HUES6 (cell line): Measurements from ENCODE around the gene CLVS2.

ENCODE experiments used
- H3K27ac ChIP-seq: 2 replicates; pipeline ENCODE4 v1.7.0; 2013; ENCODE audit warnings: low read depth, mild to moderate bottlenecking, low read length, inconsistent platforms
- H3K27me3 ChIP-seq: 2 replicates; pipeline ENCODE4 v1.6.1; 2013; ENCODE audit warnings: low read length; ENCODE audit not compliant: control insufficient read depth, insufficient read depth
- H3K36me3 ChIP-seq: 2 replicates; pipeline ENCODE4 v1.6.1; 2013; ENCODE audit warnings: low read length; ENCODE audit not compliant: control insufficient read depth, insufficient read depth
- H3K4me1 ChIP-seq: 2 replicates; pipeline ENCODE4 v1.6.1; 2013; ENCODE audit warnings: low read length; ENCODE audit not compliant: control insufficient read depth, insufficient read depth
- H3K4me3 ChIP-seq: 2 replicates; pipeline ENCODE4 v1.5.1; 2013; ENCODE audit warnings: low read depth, low read length
- H3K9ac ChIP-seq: one replicate; pipeline ENCODE4 v1.6.1; 2013; ENCODE audit warnings: mild to moderate bottlenecking, low read length
- H3K9me3 ChIP-seq: 2 replicates; pipeline ENCODE4 v1.6.1; 2013; ENCODE audit warnings: low read depth, low read length; ENCODE audit not compliant: control insufficient read depth, insufficient read depth

The CLVS2 gene, protein sequence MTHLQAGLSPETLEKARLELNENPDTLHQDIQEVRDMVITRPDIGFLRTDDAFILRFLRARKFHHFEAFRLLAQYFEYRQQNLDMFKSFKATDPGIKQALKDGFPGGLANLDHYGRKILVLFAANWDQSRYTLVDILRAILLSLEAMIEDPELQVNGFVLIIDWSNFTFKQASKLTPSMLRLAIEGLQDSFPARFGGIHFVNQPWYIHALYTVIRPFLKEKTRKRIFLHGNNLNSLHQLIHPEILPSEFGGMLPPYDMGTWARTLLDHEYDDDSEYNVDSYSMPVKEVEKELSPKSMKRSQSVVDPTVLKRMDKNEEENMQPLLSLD

DNA sequence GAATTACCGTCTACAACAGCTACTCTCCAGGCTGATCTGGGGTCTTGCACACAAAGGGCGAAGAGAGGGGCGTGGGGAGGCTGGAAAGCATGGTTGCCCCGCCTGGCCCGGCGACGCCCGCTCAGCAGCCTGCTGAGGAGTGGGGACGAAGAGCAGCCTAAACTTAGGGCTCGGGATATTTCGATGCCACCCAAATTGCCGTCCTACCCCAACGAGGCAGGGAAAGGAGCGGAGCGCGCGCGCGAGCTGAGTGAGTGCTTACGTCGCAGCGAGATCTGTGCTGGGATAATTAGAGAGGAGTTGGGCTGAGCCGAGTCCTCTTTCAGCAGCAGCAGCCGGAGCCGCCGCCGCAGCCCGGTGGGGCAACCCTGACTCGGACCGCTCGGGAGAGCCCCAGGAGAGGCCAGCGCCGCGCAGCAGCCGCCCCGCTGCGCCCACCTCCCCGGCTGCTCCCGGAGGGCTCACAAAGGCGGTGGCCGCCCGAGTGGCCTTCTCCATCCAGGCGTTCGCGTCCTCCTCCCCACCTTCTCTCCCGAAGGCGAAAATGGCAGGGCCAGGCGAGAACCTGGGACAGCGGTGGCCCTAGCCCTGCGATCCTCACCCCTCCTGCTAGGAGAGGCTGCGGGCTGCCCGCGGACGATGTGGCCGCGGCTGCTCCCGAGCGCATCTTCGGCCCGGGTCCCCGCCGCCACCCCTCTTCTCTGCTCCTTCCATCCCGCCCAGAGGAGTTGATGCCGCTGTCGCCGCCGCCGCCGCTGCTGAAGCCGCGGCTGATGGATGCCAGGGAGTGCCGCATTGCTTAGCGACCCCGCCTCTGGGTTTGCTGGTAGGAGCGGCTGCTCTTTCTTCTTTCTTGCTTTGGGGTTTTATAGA lies at the start of gene CLVS2:
TSS of gene CLVS2 (plus strand) at position 315 of the 873 bp plus-strand sequence. CDS start 1,543 bp downstream, outside the sequence.
- no peaks in the 10 kb centered on the region for H3K9me3 ChIP-seq
- peak within 1 kb of the TSS; percentile 57 for H3K9ac ChIP-seq
- H3K4me3 ChIP-seq = peak within 1 kb of the TSS; percentile 84
- H3K36me3 ChIP-seq = no peaks in the 10 kb centered on the region
- H3K27me3 ChIP-seq = peaks cover 73% of the 10 kb centered on the region
- no peak within 1 kb of the TSS for H3K27ac ChIP-seq
- H3K4me1 ChIP-seq = no peaks in the 10 kb centered on the region

DNA sequence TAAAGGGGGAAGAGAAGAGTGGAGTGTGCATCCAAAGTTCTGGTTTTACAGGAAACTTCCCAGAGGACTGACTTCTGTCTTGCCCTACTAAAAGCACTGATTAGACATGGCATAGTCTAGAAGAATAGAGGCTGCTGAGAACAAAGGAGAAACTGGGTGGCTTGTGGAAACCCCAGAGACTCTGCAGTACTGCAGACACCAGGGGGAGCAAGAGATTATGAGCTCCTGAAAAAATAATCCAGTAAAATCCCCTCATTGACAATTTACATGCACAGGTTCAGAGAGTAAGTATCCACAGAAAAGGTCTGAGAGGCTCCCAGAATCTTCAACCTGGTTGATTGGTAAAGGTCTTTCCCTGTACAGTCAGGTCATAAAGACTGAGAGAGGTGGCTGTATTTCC lies 48.7 kb upstream of the CLVS2 start:
- H3K36me3 ChIP-seq = no peaks in the 10 kb centered on the region
- no peak overlapping the region for H3K9ac ChIP-seq
- no peaks in the 10 kb centered on the region for H3K27me3 ChIP-seq
- H3K4me3 ChIP-seq = no peak overlapping the region
- H3K27ac ChIP-seq = no peak overlapping the region
- H3K9me3 ChIP-seq = 0 out of 2 replicates have a peak, but pooled peaks cover 3% of the 10 kb centered on the region
- H3K4me1 ChIP-seq = no peaks in the 10 kb centered on the region; the same call in 1 of the 2 replicates

DNA sequence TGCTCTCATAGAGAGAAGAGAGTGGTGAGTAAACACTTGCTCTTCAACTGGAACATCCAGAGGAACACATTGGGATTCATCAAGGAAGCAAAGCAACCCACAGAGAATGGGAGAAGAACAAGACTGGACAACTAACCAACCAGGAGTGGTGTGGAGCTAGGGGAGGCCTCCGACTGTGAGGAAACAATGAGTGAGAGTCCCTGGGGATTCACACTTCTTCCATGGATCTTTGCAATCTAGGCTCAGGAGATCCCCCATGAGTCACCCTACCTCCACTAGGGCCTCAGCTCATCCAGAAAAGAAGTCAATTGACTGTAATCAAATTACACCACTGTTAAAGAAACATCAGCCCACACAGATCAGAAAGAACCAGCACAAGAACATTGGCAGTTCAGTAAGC lies 42.3 kb upstream of the CLVS2 start:
- Histone ChIP-seq H3K27ac (no peak overlapping the region), H3K27me3 (no peaks in the 10 kb centered on the region), H3K4me1 (no peaks in the 10 kb centered on the region), H3K4me3 (no peak overlapping the region), H3K36me3 (no peaks in the 10 kb centered on the region), H3K9me3 (peaks cover 11% of the 10 kb centered on the region; the same call in 1 of the 2 replicates), H3K9ac (no peak overlapping the region)

DNA sequence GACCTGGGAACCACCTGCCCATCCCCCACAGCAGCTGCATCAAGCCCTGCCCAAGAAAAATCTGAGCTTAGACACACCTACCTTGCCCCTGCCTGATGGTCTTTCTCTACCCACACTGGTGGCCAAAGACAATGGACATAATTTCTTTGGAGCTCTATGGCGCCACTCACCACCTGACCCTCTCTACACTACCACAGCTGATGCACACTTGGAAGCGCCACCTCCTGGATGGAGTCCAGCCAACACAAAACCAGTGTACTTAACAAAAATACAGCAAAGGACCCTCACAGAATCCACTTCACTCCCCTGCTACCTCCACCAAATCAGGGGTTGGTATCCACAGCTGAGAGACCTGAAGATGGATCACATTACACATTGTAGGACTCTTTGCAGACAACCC lies 39.7 kb upstream of the CLVS2 start:
- H3K9ac ChIP-seq = no peak overlapping the region
- no peaks in the 10 kb centered on the region for H3K36me3 ChIP-seq
- no peaks in the 10 kb centered on the region for H3K4me1 ChIP-seq
- H3K4me3 ChIP-seq = no peak overlapping the region
- peaks cover 16% of the 10 kb centered on the region; the same call in 1 of the 2 replicates for H3K9me3 ChIP-seq
- no peak overlapping the region for H3K27ac ChIP-seq
- no peaks in the 10 kb centered on the region for H3K27me3 ChIP-seq

DNA sequence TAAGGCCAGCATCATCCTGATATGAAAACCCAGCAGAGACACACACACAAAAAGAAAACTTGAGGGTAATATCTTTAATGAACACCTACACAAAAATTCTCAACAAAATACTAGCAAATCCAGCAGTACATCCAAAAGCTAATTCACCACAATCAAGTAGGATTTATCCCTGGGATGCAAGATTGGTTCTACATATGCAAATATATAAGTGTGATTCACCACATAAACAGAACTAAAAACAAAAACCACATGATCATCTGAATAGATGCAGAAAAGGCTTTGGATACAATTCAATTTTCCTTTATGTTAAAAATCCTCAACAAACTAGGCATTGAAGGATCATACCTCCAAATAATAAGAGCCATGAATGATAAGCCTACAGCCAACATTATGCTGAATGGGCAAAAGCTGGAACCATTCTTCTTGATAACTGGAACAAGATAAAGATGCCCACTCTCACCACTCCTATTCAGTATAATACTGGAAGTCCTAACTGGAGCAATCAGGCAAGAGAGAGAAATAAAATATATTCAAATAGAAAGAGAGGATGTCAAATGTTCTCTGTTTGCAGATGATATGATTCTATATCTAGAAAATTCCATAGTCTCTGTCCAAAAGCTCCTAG lies 33.9 kb upstream of the CLVS2 start:
- H3K27me3 ChIP-seq = no peaks in the 10 kb centered on the region
- H3K9me3 ChIP-seq = peaks cover 19% of the 10 kb centered on the region; the same call in 1 of the 2 replicates
- no peak overlapping the region for H3K27ac ChIP-seq
- H3K9ac ChIP-seq = no peak overlapping the region
- no peak overlapping the region for H3K4me3 ChIP-seq
- no peaks in the 10 kb centered on the region for H3K36me3 ChIP-seq
- no peaks in the 10 kb centered on the region for H3K4me1 ChIP-seq

DNA sequence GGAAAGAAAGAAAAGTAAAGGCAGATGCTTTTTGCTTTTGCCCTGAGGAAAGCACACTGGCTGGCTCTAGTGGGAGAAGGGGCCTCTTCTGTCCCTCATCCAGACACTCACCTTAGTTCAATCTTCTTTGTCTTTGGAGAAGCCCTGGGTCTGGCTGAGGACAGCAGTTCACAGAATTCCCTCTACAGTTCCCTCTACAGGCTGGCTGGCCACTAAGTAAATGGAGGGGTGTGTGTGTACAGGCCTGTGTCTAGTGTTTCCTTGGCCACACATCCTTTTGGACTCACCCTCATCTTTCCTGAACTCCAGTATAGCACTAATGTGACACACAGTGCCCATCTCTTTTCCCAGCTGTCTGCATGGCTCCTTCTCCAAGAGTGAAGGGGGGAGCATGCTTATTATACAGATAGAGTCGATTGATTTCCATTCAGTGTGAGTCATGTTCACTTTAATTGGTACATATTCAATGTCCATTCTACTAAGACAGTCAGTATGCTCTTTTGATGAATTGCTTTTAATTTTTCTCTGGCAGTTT lies 26.0 kb upstream of the CLVS2 start:
- Histone ChIP-seq H3K4me3 (no peak overlapping the region), H3K27ac (no peak overlapping the region), H3K36me3 (no peaks in the 10 kb centered on the region), H3K27me3 (no peaks in the 10 kb centered on the region), H3K9me3 (no peaks in the 10 kb centered on the region), H3K4me1 (no peaks in the 10 kb centered on the region), H3K9ac (no peak overlapping the region)

DNA sequence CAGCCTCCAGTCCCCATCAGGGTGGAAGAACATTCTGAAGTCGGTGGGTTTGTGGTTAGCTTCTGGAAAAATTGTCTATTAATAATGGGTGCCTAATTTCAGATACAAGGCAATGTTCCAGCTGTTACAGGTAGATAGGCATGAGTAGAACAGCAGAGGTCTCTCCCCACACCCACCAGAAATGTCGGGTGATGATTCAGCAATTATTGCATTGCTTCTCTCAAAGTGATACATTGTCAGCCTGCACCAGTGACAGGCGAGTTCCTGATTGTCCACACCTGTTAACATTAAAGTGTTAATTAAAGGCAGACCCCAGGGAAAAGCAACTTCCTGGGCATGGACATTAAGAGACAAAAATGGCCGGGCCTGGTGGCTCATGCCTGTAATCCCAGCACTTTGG lies 18.9 kb upstream of the CLVS2 start:
- Histone ChIP-seq H3K4me3 (no peak overlapping the region), H3K36me3 (no peaks in the 10 kb centered on the region), H3K27me3 (no peaks in the 10 kb centered on the region), H3K27ac (no peak overlapping the region), H3K4me1 (no peaks in the 10 kb centered on the region), H3K9ac (no peak overlapping the region), H3K9me3 (no peaks in the 10 kb centered on the region)

DNA sequence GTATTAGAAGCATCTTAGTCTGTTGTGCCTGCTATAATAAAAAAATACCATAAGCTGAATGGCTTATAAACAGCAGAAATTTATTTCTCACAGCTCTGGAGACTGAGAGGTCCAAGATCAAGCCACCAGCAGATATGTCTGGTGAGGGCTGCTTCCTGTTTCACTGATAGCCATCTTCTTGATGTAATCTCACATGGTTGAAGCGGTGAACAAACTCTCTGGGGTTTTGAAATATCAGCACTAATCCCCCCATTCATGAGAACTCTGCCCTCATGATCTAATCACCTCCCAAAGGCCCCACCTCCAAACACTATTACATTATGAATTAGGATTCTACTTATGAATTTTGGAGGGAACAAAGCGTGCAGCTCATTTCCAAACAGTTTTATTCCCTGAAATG lies 11.6 kb upstream of the CLVS2 start:
- H3K27me3 ChIP-seq = no peaks in the 10 kb centered on the region
- H3K4me1 ChIP-seq = no peaks in the 10 kb centered on the region
- no peaks in the 10 kb centered on the region for H3K9me3 ChIP-seq
- H3K36me3 ChIP-seq = no peaks in the 10 kb centered on the region
- no peak overlapping the region for H3K4me3 ChIP-seq
- no peak overlapping the region for H3K27ac ChIP-seq
- H3K9ac ChIP-seq = no peak overlapping the region

DNA sequence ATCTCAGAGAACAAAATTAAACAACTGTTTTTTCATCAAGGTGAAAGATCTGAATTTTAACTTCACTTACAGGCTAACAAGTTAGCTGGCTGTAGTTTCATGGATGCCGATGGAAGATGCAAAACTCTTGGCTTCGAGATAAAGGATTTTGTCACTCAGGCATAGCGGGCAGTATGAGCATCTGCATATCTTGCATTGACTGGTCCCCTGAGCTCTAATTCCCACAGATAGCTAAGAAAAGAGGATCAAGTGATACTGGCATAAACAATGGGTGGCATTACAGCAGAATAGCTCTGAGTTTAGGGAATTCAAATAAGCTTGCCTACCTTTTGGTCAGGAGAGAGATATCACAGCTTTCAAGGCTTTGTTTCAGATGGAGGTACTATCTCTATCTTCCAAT lies 1.8 kb upstream of the CLVS2 start:
- Histone ChIP-seq H3K9me3 (no peaks in the 10 kb centered on the region), H3K27me3 (peaks cover 70% of the 10 kb centered on the region), H3K27ac (no peak overlapping the region)

DNA sequence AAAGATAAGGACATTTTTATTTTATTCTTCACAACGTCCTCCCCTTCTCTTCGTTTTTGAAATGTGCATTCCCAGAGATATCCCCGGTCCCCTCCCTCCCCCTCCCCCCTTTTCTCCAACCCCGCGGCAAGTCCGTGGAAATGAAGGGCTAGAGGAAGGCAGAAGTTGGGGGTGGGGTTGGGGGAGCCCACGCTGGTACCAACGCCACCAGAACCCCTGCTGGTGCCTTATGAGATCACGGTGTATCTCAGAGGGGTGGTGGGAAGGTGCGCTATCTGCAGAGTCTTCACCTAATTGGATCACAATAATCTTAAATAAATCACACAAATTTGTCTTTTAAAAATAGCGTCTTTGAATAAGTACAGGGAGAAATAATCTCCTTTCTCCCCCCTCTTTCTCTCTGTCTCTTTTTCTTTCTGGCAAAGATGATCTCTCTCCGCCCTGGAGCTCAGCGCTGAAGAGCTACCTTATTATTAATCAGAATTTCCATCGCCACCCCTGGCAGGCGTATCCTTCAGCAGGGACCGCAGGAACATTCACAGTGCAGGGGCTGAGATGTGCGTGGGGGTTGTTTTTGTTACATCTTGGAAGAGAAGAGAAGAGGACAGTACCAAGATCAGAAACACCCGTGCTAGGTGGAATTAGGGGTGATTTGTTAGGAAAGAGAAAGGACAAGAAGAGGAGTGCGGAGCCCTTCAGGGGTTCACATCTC lies 915 bp downstream of the CLVS2 start:
- H3K4me3 ChIP-seq = peak overlapping the region; percentile 84
- H3K4me1 ChIP-seq = no peaks in the 10 kb centered on the region
- peaks cover 72% of the 10 kb centered on the region for H3K27me3 ChIP-seq
- H3K27ac ChIP-seq = no peak overlapping the region
- no peaks in the 10 kb centered on the region for H3K36me3 ChIP-seq
- no peak overlapping the region for H3K9ac ChIP-seq
- H3K9me3 ChIP-seq = no peaks in the 10 kb centered on the region

More for the DNA sequence above, 1.8 kb upstream of the CLVS2 start:
- Histone ChIP-seq H3K4me3 (no peak overlapping the region), H3K4me1 (no peaks in the 10 kb centered on the region), H3K36me3 (no peaks in the 10 kb centered on the region), H3K9ac (no peak overlapping the region)
